PC-9 (cell line): ENCODE data around the gene B4GALT3. TPM values are rescaled to one million over a fixed set of nuclear protein-coding genes. Genes with fewer than 3 reads are reported as not detected.

Experiments used
- BruUV-seq: library from RNA; stranded (reverse); fragments of 400-500 nt; replicated peaks from 2 replicates; lab custom pipeline; 2021; lab: Mats Ljungman, UMichigan
- CTCF ChIA-PET: fragments of 300-600 bp; sonication (Branson Sonifier 250); formaldehyde crosslinking; loops from one replicate; lab custom pipeline; 2022; ENCODE audit warnings: antibody characterized with exemption; lab: Charles Lee
- POLR2A ChIA-PET: fragments of 300-600 bp; sonication (Branson Sonifier 250); formaldehyde crosslinking; loops from one replicate; lab custom pipeline; 2022; ENCODE audit warnings: antibody characterized with exemption; ENCODE audit not compliant: unreplicated experiment; lab: Charles Lee
- DNase-seq, 2 experiments: peaks; one replicate each; pipeline versions ENCODE4 v3.0.0 to v3.0.0-alpha.2; 2015 to 2022; ENCODE audit warnings: mixed read lengths in 1 of 2
- H2AFZ ChIP-seq: fragments of 200-600 bp; sonication (generic); 2 replicates; pipeline ENCODE4 v1.8.1; 2017; ENCODE audit warnings: antibody characterized with exemption
- H3F3A ChIP-seq: fragments of 200-600 bp; sonication (generic); 2 replicates; pipeline ENCODE4 v1.8.1; 2017; ENCODE audit warnings: antibody characterized with exemption, mild to moderate bottlenecking, low read depth; ENCODE audit not compliant: insufficient read depth
- H3K27ac ChIP-seq: fragments of 200-600 bp; sonication (generic); 2 replicates; pipeline ENCODE4 v1.6.1; 2016; ENCODE audit warnings: mixed run types
- H3K27me3 ChIP-seq: fragments of 200-600 bp; sonication (generic); 2 replicates; pipeline ENCODE4 v1.6.1; 2016; ENCODE audit warnings: low read depth, mixed run types; ENCODE audit not compliant: insufficient read depth
- H3K36me3 ChIP-seq: fragments of 200-600 bp; sonication (generic); 2 replicates; pipeline ENCODE4 v1.6.1; 2016; ENCODE audit warnings: low read depth, mixed run types
- H3K4me1 ChIP-seq: fragments of 200-600 bp; sonication (generic); replicated peaks from 2 replicates; pipeline ENCODE4 v1.6.1; 2016; ENCODE audit warnings: mixed run types; ENCODE audit not compliant: insufficient read depth
- H3K4me2 ChIP-seq: fragments of 200-600 bp; sonication (generic); 2 replicates; pipeline ENCODE4 v1.6.1; 2017; ENCODE audit warnings: mixed run types
- H3K4me3 ChIP-seq: fragments of 200-600 bp; sonication (generic); 2 replicates; pipeline ENCODE4 v1.6.1; 2016; ENCODE audit warnings: mixed run types
- H3K79me2 ChIP-seq: fragments of 200-600 bp; sonication (generic); 2 replicates; pipeline ENCODE4 v1.6.1; 2017; ENCODE audit warnings: low read depth, mixed run types
- H3K9me2 ChIP-seq: fragments of 200-600 bp; sonication (generic); 2 replicates; pipeline ENCODE4 v1.8.1; 2017; ENCODE audit warnings: mild to moderate bottlenecking; ENCODE audit not compliant: insufficient read depth
- H3K9me3 ChIP-seq: fragments of 200-600 bp; sonication (generic); 2 replicates; pipeline ENCODE4 v1.8.1; 2016; ENCODE audit warnings: low read depth; ENCODE audit not compliant: insufficient read depth
- H4K20me1 ChIP-seq: fragments of 200-600 bp; sonication (generic); 2 replicates; pipeline ENCODE4 v1.8.1; 2017; ENCODE audit not compliant: insufficient read depth
- CTCF ChIP-seq: fragments of 200-600 bp; sonication (generic); conservative IDR thresholded peaks from 2 replicates; pipeline ENCODE4 v1.6.1; 2017; ENCODE audit warnings: mixed run types, antibody characterized with exemption, mild to moderate bottlenecking, moderate library complexity
- EZH2 ChIP-seq: fragments of 200-600 bp; sonication (generic); IDR thresholded peaks from 2 replicates; pipeline ENCODE4 v1.8.0; 2017; ENCODE audit warnings: antibody characterized with exemption, low read depth
- intact Hi-C: fragments of 100-400 bp; cut with micrococcal nuclease; formaldehyde crosslinking; loops from one replicate; pipeline ENCODE4 v1.10.0; 2022; ENCODE audit not compliant: unreplicated experiment
- total RNA-seq: library from RNA; stranded (reverse); gene quantifications from 2 replicates; pipeline ENCODE4 v1.2.3, GENCODE V29; 2021

Gene B4GALT3
- total RNA-seq, 1 experiment from 2014 or later = 35.5 TPM

GRCh38 chr1:161159913-161160243, 17.4 kb downstream of the B4GALT3 start:
- Histone ChIP-seq H3K27ac (peak overlapping the region; percentile 38; the same call in 1 of the 2 replicates), H3K4me1 (peaks cover 17% of the 10 kb centered on the region), H3K4me3 (peak overlapping the region; percentile 94), H4K20me1 (no peaks in the 10 kb centered on the region), H3K4me2 (peak overlapping the region; percentile 91), H3K27me3 (no peaks in the 10 kb centered on the region), H2AFZ (peak overlapping the region; percentile 77), H3K9me2 (no peaks in the 10 kb centered on the region), H3K79me2 (peaks cover 27% of the 10 kb centered on the region), H3K36me3 (peaks cover 16% of the 10 kb centered on the region), H3K9me3 (no peaks in the 10 kb centered on the region), H3F3A (peaks cover 26% of the 10 kb centered on the region)
- intact Hi-C loops = no loop called here
- ChIA-PET CTCF (no interaction called here), POLR2A (no interaction called here)
- no TSS peak for BruUV-seq
- TF ChIP-seq EZH2 (no peak), CTCF (no peak)
- DNase-seq = no peak

GRCh38 chr1:161159087-161159912, 18.0 kb downstream of the B4GALT3 start, which contains the start of gene USP21:
USP21 (plus strand) TSS chr1:161159500; CDS start chr1:161160641, 1,141 bp downstream.
- H3K4me1 ChIP-seq = peaks cover 18% of the 10 kb centered on the region; the same call in 1 of the 2 replicates
- peak; percentile 74 to 88 for DNase-seq
- H3K4me3 ChIP-seq = peak within 1 kb of the TSS; percentile 94
- BruUV-seq = TSS peak; percentile 10
- ChIA-PET CTCF (no interaction called here), POLR2A (no interaction called here)
- H2AFZ ChIP-seq = peak within 1 kb of the TSS; percentile 77
- peaks cover 16% of the 10 kb centered on the region for H3K36me3 ChIP-seq
- no peaks in the 10 kb centered on the region for H4K20me1 ChIP-seq
- intact Hi-C loops = no loop called here
- peak within 1 kb of the TSS; percentile 38 for H3K27ac ChIP-seq
- H3F3A ChIP-seq = peaks cover 23% of the 10 kb centered on the region
- peak within 1 kb of the TSS; percentile 91 for H3K4me2 ChIP-seq
- H3K9me2 ChIP-seq = no peaks in the 10 kb centered on the region
- no peaks in the 10 kb centered on the region for H3K27me3 ChIP-seq
- no peaks in the 10 kb centered on the region for H3K9me3 ChIP-seq
- H3K79me2 ChIP-seq = peaks cover 32% of the 10 kb centered on the region
- TF ChIP-seq CTCF (no peak; the same call in 1 of the 2 replicates), EZH2 (no peak)

GRCh38 chr1:161158316-161159010, 18.8 kb downstream of the B4GALT3 start:
- intact Hi-C loops = no loop called here
- Histone ChIP-seq H3K4me2 (peak overlapping the region; percentile 91), H3K9me2 (no peaks in the 10 kb centered on the region), H3K36me3 (peaks cover 16% of the 10 kb centered on the region), H3K4me1 (peaks cover 18% of the 10 kb centered on the region; the same call in 1 of the 2 replicates), H3K9me3 (no peaks in the 10 kb centered on the region), H3K4me3 (peak overlapping the region; percentile 94; the same call in 1 of the 2 replicates), H2AFZ (peak overlapping the region; percentile 77), H3K79me2 (peaks cover 32% of the 10 kb centered on the region), H3K27ac (no peak overlapping the region), H4K20me1 (no peaks in the 10 kb centered on the region), H3K27me3 (no peaks in the 10 kb centered on the region), H3F3A (peaks cover 23% of the 10 kb centered on the region)
- ChIA-PET POLR2A (no interaction called here), CTCF (no interaction called here)
- no peak for DNase-seq
- TF ChIP-seq EZH2 = no peak
- TF ChIP-seq CTCF = no peak
- no TSS peak for BruUV-seq
